ENCODE data around the gene WIPF3. TPM values are rescaled to one million over a fixed set of nuclear protein-coding genes. Genes with fewer than 3 reads are reported as not detected.

The WIPF3 gene
- total RNA-seq, 1 donor from 2014 or later: 0.65 TPM

DNA sequence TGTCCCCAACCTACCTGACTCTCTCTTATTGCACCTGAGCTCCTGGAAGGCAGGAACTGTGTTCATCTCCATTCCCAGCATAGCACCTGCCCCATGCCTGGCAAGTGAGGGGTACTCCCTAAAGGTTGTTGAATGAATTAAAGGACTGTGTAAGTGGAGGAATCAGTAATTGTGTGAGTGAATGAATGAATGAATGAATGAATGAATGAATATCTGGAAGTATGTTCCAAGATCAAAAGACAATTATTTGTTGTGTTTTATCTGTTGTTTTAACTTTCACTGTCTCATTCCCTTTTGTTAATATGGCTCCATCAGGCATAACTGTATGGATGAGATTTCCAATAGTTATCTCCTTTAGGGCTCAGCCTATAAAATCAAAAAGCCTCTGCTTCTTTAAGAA, 4.0 kb downstream of the WIPF3 start:
- DNase-seq (ENCODE audit: low spot score): no peak
- H3K27ac Mint-ChIP-seq (ENCODE audit: unreplicated experiment): no peak overlapping the region
- H3K36me3 Mint-ChIP-seq (ENCODE audit: low read depth): no peaks in the 10 kb centered on the region
- no peak overlapping the region for H3K4me3 Mint-ChIP-seq (ENCODE audit: unreplicated experiment)
- H3K27me3 Mint-ChIP-seq (ENCODE audit: low read depth): peaks cover 53% of the 10 kb centered on the region
- TF ChIP-seq, protein P1, sequence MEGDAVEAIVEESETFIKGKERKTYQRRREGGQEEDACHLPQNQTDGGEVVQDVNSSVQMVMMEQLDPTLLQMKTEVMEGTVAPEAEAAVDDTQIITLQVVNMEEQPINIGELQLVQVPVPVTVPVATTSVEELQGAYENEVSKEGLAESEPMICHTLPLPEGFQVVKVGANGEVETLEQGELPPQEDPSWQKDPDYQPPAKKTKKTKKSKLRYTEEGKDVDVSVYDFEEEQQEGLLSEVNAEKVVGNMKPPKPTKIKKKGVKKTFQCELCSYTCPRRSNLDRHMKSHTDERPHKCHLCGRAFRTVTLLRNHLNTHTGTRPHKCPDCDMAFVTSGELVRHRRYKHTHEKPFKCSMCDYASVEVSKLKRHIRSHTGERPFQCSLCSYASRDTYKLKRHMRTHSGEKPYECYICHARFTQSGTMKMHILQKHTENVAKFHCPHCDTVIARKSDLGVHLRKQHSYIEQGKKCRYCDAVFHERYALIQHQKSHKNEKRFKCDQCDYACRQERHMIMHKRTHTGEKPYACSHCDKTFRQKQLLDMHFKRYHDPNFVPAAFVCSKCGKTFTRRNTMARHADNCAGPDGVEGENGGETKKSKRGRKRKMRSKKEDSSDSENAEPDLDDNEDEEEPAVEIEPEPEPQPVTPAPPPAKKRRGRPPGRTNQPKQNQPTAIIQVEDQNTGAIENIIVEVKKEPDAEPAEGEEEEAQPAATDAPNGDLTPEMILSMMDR (IDR thresholded peaks at IDR 0.05): no peak
- H3K9me3 Mint-ChIP-seq (ENCODE audit: low read depth): no peaks in the 10 kb centered on the region
- peaks cover 9% of the 10 kb centered on the region for H3K4me1 Mint-ChIP-seq (ENCODE audit: low read depth)

DNA sequence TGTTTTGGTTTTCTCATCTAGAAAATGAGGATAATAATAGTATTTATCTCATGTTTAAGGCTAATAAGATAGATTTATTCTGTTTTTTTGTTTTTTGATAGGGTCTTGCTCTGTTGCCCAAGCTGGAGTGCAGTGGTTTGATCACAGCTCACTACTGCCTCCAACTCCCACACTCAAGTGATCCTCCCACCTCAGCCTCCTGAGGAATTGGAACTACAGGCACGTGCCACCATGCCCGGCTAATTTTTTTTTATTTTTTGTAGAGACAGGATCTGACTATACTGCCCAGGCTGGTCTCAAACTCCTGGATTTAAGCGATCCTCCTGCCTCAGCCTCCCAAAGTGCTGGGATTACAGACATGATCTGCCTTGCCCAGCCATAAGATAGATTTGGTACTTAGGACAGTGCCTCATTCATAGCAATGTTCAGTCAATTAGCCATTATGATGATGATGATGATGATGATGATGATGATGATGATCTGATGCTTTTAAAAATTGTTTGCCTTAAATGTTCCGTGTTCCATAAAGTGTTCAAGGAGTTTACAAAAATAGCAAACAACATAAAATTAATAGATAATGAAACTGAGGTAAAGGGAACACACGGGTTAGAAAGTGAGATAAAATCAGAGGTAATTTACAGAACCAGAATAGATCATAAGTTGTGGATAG, 4.6 kb downstream of the WIPF3 start:
- Mint-ChIP-seq H3K36me3 (ENCODE audit: low read depth) (no peaks in the 10 kb centered on the region), H3K4me1 (ENCODE audit: low read depth) (peaks cover 9% of the 10 kb centered on the region), H3K27me3 (ENCODE audit: low read depth) (peaks cover 50% of the 10 kb centered on the region), H3K9me3 (ENCODE audit: low read depth) (no peaks in the 10 kb centered on the region), H3K27ac (ENCODE audit: unreplicated experiment) (no peak overlapping the region), H3K4me3 (ENCODE audit: unreplicated experiment) (no peak overlapping the region)
- DNase-seq (ENCODE audit: low spot score): no peak
- TF ChIP-seq, protein P1 (IDR thresholded peaks at IDR 0.05): no peak

DNA sequence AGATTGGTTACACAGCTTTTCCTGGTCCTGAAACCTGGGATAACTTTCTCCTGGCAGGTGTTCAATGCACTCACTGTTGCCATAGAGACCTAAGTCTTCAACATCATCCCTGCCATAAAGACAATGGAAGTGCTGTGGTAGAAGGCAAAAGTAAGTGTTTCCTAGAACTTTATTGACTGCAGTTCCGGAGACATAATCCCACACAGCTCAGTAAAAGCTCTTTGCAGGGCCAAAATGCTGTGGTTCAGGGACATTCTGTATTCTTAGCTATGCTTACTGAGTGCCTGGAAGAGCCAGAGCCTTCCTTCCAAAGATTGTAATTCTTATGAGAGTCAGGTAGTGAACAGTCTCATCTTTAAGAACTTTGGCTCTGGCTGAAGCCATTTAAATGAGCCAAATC, 5.3 kb downstream of the WIPF3 start:
- Mint-ChIP-seq H3K27me3 (ENCODE audit: low read depth) (peaks cover 49% of the 10 kb centered on the region), H3K9me3 (ENCODE audit: low read depth) (no peaks in the 10 kb centered on the region), H3K4me1 (ENCODE audit: low read depth) (peaks cover 9% of the 10 kb centered on the region), H3K27ac (ENCODE audit: unreplicated experiment) (no peak overlapping the region), H3K4me3 (ENCODE audit: unreplicated experiment) (no peak overlapping the region), H3K36me3 (ENCODE audit: low read depth) (no peaks in the 10 kb centered on the region)
- DNase-seq (ENCODE audit: low spot score): no peak
- TF ChIP-seq, protein P1 (IDR thresholded peaks at IDR 0.05): no peak

DNA sequence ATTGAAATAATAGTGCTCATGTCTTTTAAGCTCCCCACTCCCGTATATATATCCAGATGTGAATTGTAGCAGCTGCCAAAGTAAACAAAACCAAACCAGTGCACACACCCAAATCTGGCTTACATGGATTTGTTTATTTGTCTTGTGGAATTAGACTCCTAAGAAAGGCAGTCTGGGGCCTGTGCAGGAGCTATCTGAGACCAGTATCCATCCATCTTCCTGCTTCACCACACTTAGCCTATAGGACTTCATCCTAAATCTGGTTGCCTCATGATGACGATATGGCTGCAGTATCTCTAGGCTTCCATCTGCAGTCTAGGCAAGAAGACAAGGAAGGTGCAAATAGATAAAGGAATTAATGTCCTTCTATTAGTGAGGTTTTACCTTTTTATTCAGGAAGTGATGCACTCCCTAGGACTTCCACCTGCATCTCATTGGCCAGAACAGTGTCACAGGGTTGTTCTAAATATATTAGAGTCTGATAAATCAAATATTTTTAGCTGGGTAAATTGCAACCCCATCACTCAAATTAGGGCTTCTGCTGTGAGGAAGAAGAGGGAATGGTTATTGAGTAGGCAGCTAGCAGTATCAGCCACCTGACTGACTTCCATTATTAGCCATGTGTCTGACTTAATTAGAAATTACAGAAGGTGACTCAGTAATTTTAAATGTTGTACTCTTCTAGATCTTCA, 6.0 kb downstream of the WIPF3 start:
- no peak overlapping the region for H3K27ac Mint-ChIP-seq (ENCODE audit: unreplicated experiment)
- H3K27me3 Mint-ChIP-seq (ENCODE audit: low read depth): peaks cover 49% of the 10 kb centered on the region
- no peak for DNase-seq (ENCODE audit: low spot score)
- H3K9me3 Mint-ChIP-seq (ENCODE audit: low read depth): no peaks in the 10 kb centered on the region
- no peak overlapping the region for H3K4me3 Mint-ChIP-seq (ENCODE audit: unreplicated experiment)
- TF ChIP-seq, protein P1 (IDR thresholded peaks at IDR 0.05): no peak
- H3K36me3 Mint-ChIP-seq (ENCODE audit: low read depth): no peaks in the 10 kb centered on the region
- peaks cover 6% of the 10 kb centered on the region for H3K4me1 Mint-ChIP-seq (ENCODE audit: low read depth)

DNA sequence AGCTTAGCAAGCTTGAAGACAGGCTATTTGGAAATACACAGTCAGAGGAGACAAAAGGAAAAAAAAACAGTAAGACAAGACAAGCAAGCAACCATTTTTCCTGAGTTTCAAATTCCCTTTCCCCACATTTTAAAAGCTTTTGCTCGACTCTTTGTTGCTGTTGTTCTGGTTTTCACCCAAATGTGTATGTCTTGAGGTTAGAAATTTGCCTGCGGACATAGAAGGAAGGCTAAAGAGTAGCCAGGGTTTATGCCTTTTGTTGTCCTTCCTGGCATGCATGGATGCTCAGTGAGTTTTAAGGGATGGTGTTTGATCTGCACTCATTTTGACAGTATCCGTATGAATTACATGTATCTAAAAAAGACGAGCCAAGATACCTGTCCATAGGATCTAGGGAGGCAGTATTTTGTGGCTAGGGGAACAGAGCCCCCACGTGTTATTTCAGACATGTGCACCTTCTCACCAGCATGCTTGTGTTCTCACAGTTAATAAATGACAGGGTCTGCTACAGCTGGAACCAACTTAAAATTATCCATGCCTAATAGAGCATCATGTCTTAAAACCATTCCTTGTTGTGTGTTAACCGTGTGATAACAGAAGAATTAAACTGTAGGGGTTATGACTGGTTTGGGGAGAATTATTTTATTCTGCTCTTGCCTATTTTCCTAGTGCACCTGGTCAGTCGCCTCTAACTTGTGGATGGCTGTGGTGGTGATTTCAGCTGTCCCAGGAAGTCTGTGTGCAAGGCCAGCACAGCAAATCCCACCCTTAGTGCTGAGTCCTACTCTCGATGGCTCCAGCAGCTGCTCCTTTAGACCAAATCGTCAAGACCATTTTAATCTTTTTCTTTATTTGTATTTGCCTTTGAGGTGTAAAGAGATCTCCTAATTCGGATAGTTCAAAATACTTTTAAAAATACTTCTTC, 9.1 kb downstream of the WIPF3 start:
- Mint-ChIP-seq H3K36me3 (ENCODE audit: low read depth) (no peaks in the 10 kb centered on the region), H3K4me1 (ENCODE audit: low read depth) (peaks cover 3% of the 10 kb centered on the region), H3K27ac (ENCODE audit: unreplicated experiment) (no peak overlapping the region), H3K9me3 (ENCODE audit: low read depth) (no peaks in the 10 kb centered on the region), H3K4me3 (ENCODE audit: unreplicated experiment) (no peak overlapping the region), H3K27me3 (ENCODE audit: low read depth) (peaks cover 37% of the 10 kb centered on the region)
- DNase-seq (ENCODE audit: low spot score): no peak
- TF ChIP-seq, protein P1 (IDR thresholded peaks at IDR 0.05): no peak
